ENCODE measurements around the gene IRX4.

DNA sequence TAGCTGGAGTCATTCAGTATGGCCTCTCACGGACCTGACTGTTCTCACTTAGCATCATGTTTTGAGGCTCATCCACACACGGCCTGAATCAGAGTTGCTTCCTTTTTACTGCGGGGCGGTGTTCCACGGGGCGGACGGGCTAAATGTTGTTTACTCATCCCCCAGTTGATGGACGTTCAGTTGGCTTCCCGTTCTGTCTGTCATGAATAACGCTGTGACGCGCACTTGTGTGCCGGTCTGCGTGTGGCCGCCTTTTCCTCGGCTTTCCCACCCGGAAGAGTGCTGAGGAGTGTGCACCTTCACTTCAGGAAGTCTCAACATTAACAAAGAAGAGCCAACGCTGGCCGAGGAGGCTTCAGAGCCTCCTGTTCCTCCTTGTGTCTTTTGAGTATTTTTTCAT, 39.0 kb upstream of the IRX4 start:
- no peak for TF ChIP-seq YY1 (IDR thresholded peaks at IDR 0.05)
- TF ChIP-seq JUND (IDR thresholded peaks at IDR 0.05), result no peak
- TF ChIP-seq RAD21 (IDR thresholded peaks at IDR 0.05), result no peak
- no peak for TF ChIP-seq SP1 (IDR thresholded peaks at IDR 0.05)
- TF ChIP-seq, protein P1, sequence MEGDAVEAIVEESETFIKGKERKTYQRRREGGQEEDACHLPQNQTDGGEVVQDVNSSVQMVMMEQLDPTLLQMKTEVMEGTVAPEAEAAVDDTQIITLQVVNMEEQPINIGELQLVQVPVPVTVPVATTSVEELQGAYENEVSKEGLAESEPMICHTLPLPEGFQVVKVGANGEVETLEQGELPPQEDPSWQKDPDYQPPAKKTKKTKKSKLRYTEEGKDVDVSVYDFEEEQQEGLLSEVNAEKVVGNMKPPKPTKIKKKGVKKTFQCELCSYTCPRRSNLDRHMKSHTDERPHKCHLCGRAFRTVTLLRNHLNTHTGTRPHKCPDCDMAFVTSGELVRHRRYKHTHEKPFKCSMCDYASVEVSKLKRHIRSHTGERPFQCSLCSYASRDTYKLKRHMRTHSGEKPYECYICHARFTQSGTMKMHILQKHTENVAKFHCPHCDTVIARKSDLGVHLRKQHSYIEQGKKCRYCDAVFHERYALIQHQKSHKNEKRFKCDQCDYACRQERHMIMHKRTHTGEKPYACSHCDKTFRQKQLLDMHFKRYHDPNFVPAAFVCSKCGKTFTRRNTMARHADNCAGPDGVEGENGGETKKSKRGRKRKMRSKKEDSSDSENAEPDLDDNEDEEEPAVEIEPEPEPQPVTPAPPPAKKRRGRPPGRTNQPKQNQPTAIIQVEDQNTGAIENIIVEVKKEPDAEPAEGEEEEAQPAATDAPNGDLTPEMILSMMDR (IDR thresholded peaks at IDR 0.05; ENCODE audit: low read depth, low read length, missing input control), result no peak
- TF ChIP-seq GABPA (IDR thresholded peaks at IDR 0.05 in 1 of 2, conservative IDR thresholded peaks at IDR 0.05 in 1 of 2), result no peak
- TF ChIP-seq, protein P2, sequence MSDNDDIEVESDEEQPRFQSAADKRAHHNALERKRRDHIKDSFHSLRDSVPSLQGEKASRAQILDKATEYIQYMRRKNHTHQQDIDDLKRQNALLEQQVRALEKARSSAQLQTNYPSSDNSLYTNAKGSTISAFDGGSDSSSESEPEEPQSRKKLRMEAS (IDR thresholded peaks at IDR 0.05), result no peak
- no peak for TF ChIP-seq RXRA (IDR thresholded peaks at IDR 0.05)
- no peak for TF ChIP-seq EGR1 (IDR thresholded peaks at IDR 0.05; ENCODE audit: low read depth in 2 of 2)
